ENCODE measurements around the gene GRM7. TPM values are rescaled to one million over a fixed set of nuclear protein-coding genes. Genes with fewer than 3 reads are reported as not detected.

GRM7 gene
- total RNA-seq, 2 experiments from 2014 or later: not detected

GRCh38 chr3:7504886-7505775 is 644.2 kb downstream of the GRM7 start:
- Histone ChIP-seq H3K4me3 (ENCODE audit: low read depth, low read length, poor library complexity, severe bottlenecking) (no peak overlapping the region), H3K9me3 (ENCODE audit: low read length) (no peaks in the 10 kb centered on the region), H3K4me1 (ENCODE audit: insufficient read depth, low read length, poor library complexity, severe bottlenecking) (no peaks in the 10 kb centered on the region), H3K4me2 (ENCODE audit: low read length) (no peak overlapping the region), H3K36me3 (ENCODE audit: insufficient read depth, low read length) (no peaks in the 10 kb centered on the region), H3K9me2 (ENCODE audit: insufficient read depth, low read length) (no peaks in the 10 kb centered on the region), H4K20me1 (ENCODE audit: insufficient read depth, low read length) (no peaks in the 10 kb centered on the region), H2AFZ (ENCODE audit: low read length) (no peak overlapping the region), H3K79me2 (ENCODE audit: insufficient read depth, low read depth, low read length) (no peaks in the 10 kb centered on the region), H3K27ac (ENCODE audit: low read depth, low read length, poor library complexity, severe bottlenecking) (no peak overlapping the region)
- intact Hi-C loops (cut with micrococcal nuclease; ENCODE audit: unreplicated experiment): no loop called here
- no TSS peak for BruUV-seq (replicated peaks)
- ChIA-PET CTCF (ENCODE audit: unreplicated experiment) (no interaction called here), POLR2A (no interaction called here)
- DNase-seq (ENCODE audit: low spot score): no peak
- TF ChIP-seq CTCF (conservative IDR thresholded peaks at IDR 0.05; ENCODE audit: low read length): no peak
- TF ChIP-seq EZH2phosphoT487 (IDR thresholded peaks at IDR 0.05; ENCODE audit: borderline replicate concordance, low read depth, low read length): no peak

- BruUV-seq (replicated peaks): no TSS peak
- H3K4me3 ChIP-seq (ENCODE audit: low read depth, low read length, poor library complexity, severe bottlenecking): no peak overlapping the region
- H3K27ac ChIP-seq (ENCODE audit: low read depth, low read length, poor library complexity, severe bottlenecking): no peak overlapping the region
- H4K20me1 ChIP-seq (ENCODE audit: insufficient read depth, low read length): no peaks in the 10 kb centered on the region
- H2AFZ ChIP-seq (ENCODE audit: low read length): no peak overlapping the region
- no peaks in the 10 kb centered on the region for H3K9me2 ChIP-seq (ENCODE audit: insufficient read depth, low read length)
- no peak overlapping the region for H3K4me2 ChIP-seq (ENCODE audit: low read length)
- no peaks in the 10 kb centered on the region for H3K4me1 ChIP-seq (ENCODE audit: insufficient read depth, low read length, poor library complexity, severe bottlenecking)
- TF ChIP-seq CTCF (conservative IDR thresholded peaks at IDR 0.05; ENCODE audit: low read length): no peak
- TF ChIP-seq EZH2phosphoT487 (IDR thresholded peaks at IDR 0.05; ENCODE audit: borderline replicate concordance, low read depth, low read length): no peak
- intact Hi-C loops (cut with micrococcal nuclease; ENCODE audit: unreplicated experiment): no loop called here
- ChIA-PET POLR2A (interaction anchor here (0.9 kb wide), 1 partner anchor 14 kb away, joined by 3 read pairs; no protein-coding TSS in a partner anchor), CTCF (ENCODE audit: unreplicated experiment) (no interaction called here)
- no peaks in the 10 kb centered on the region for H3K79me2 ChIP-seq (ENCODE audit: insufficient read depth, low read depth, low read length)
- no peak for DNase-seq (ENCODE audit: low spot score)
- H3K9me3 ChIP-seq (ENCODE audit: low read length): no peaks in the 10 kb centered on the region
- H3K36me3 ChIP-seq (ENCODE audit: insufficient read depth, low read length): no peaks in the 10 kb centered on the region
These were observed 645.8 kb downstream of the GRM7 start for GRCh38 chr3:7506606-7507180.

GRCh38 chr3:7508821-7509220 is 647.9 kb downstream of the GRM7 start:
- Histone ChIP-seq H3K9me3 (ENCODE audit: low read length) (no peaks in the 10 kb centered on the region), H3K4me1 (ENCODE audit: insufficient read depth, low read length, poor library complexity, severe bottlenecking) (no peaks in the 10 kb centered on the region), H3K79me2 (ENCODE audit: insufficient read depth, low read depth, low read length) (no peaks in the 10 kb centered on the region), H2AFZ (ENCODE audit: low read length) (no peak overlapping the region), H3K9me2 (ENCODE audit: insufficient read depth, low read length) (no peaks in the 10 kb centered on the region), H3K36me3 (ENCODE audit: insufficient read depth, low read length) (no peaks in the 10 kb centered on the region), H3K4me2 (ENCODE audit: low read length) (no peak overlapping the region), H3K27ac (ENCODE audit: low read depth, low read length, poor library complexity, severe bottlenecking) (no peak overlapping the region), H4K20me1 (ENCODE audit: insufficient read depth, low read length) (no peaks in the 10 kb centered on the region), H3K4me3 (ENCODE audit: low read depth, low read length, poor library complexity, severe bottlenecking) (no peak overlapping the region)
- TF ChIP-seq CTCF (conservative IDR thresholded peaks at IDR 0.05; ENCODE audit: low read length) (no peak), EZH2phosphoT487 (IDR thresholded peaks at IDR 0.05; ENCODE audit: borderline replicate concordance, low read depth, low read length) (no peak)
- ChIA-PET CTCF (ENCODE audit: unreplicated experiment) (no interaction called here), POLR2A (no interaction called here)
- intact Hi-C loops (cut with micrococcal nuclease; ENCODE audit: unreplicated experiment): no loop called here
- no TSS peak for BruUV-seq (replicated peaks)
- no peak for DNase-seq (ENCODE audit: low spot score)
